OCI-LY7 (cell line): Measurements from ENCODE around the gene ADAMTS9.

ENCODE experiments used
- CTCF ChIP-seq: fragments of 200-600 bp; sonication (generic); conservative IDR thresholded peaks from 2 replicates; pipeline ENCODE4 v1.5.1; 2014; ENCODE audit warnings: mild to moderate bottlenecking, antibody characterized with exemption, low read length, moderate library complexity, mixed read lengths
- EZH2phosphoT487 ChIP-seq: fragments of 200-600 bp; sonication (generic); IDR thresholded peaks from 2 replicates; pipeline ENCODE4 v1.6.1; 2018; ENCODE audit warnings: low read depth, borderline replicate concordance, mild to moderate bottlenecking, mixed run types, antibody characterized with exemption, low read length, moderate library complexity, mixed read lengths

- TF ChIP-seq CTCF (no peak), EZH2phosphoT487 (no peak)
Observed at GRCh38 chr3:64653101-64653500, 34.7 kb downstream of the ADAMTS9 start.
